Stimulated activated CD8-positive, alpha-beta memory T cell treated with anti-CD3 and anti-CD28 coated beads, Interleukin-4, amount 100 ng/mL, for 24 hours (primary cell): ENCODE measurements around the gene FAM227A.

ENCODE experiments used
- DNase-seq: peaks from one replicate; pipeline ENCODE4 v3.0.0-alpha.2; 2020; ENCODE audit warnings: low read depth

The FAM227A gene

GRCh38 chr22:38531251-38531938 lies 124.8 kb downstream of the FAM227A start:
- no peak for DNase-seq
